ENCODE data around the gene AMER3. TPM values are rescaled to one million over a fixed set of nuclear protein-coding genes. Genes with fewer than 3 reads are reported as not detected.
"Not testable (repeated sequence)": the region's sequence is repeated elsewhere in the genome, so short reads cannot be mapped to it uniquely, and the experiment has no call there.

Gene AMER3
- total and polyA plus RNA-seq, 2 of the 8 experiments (the other 6 are each of a cell fraction or from before 2014, with no cell fraction given) = 0.15 to 0.19 TPM

GRCh38 chr2:130755256-130756052, at the start of gene AMER3 (continued):
- TF ChIP-seq, protein P1, sequence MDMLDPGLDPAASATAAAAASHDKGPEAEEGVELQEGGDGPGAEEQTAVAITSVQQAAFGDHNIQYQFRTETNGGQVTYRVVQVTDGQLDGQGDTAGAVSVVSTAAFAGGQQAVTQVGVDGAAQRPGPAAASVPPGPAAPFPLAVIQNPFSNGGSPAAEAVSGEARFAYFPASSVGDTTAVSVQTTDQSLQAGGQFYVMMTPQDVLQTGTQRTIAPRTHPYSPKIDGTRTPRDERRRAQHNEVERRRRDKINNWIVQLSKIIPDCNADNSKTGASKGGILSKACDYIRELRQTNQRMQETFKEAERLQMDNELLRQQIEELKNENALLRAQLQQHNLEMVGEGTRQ (IDR thresholded peaks at IDR 0.05; ENCODE audit: low read length) = no peak
- TF ChIP-seq TCF12 (IDR thresholded peaks at IDR 0.05; ENCODE audit: low read depth, low read length) = 0 out of 2 replicates have a peak, but pooled peaks have one; percentile 14
- TF ChIP-seq ZNF274 (IDR thresholded peaks at IDR 0.05; ENCODE audit: borderline replicate concordance, extremely low read depth, low read length) = no peak
- 0 out of 2 replicates have a peak, but pooled peaks have one; percentile 71 for TF ChIP-seq RBBP5 (IDR thresholded peaks at IDR 0.05; ENCODE audit: borderline replicate concordance, low read depth, low read length)
- 0 out of 2 replicates have a peak, but pooled peaks have one; percentile 14 for TF ChIP-seq TAF1 (IDR thresholded peaks at IDR 0.05; ENCODE audit: low read depth, low read length)

GRCh38 chr2:130714795-130715194, 40.5 kb upstream of the AMER3 start:
- H3K4me3 ChIP-seq (ENCODE audit: extremely low read depth in 1 of 4, insufficient read depth in 2 of 4, low read depth in 3 of 4, low read length in 4 of 4); H4K8ac ChIP-seq (ENCODE audit: extremely low read depth, insufficient read depth, low read length); POLR2A ChIA-PET (ENCODE audit: partially characterized antibody); H3K9me3 ChIP-seq (ENCODE audit: insufficient read depth in 2 of 2, low read depth in 1 of 2, low read length in 1 of 2); H4K20me1 ChIP-seq (replicated peaks in 1 of 2; ENCODE audit: control insufficient read depth in 1 of 2, insufficient read depth in 2 of 2, low read length in 2 of 2); H4K91ac ChIP-seq (replicated peaks; ENCODE audit: insufficient read length, low read length); H3K14ac ChIP-seq (ENCODE audit: insufficient read length); DNase-seq (ENCODE audit: low read depth in 1 of 2, low spot score in 2 of 2); H3K4ac ChIP-seq (replicated peaks; ENCODE audit: insufficient read length, low read depth, low read length); H2AFZ ChIP-seq (ENCODE audit: low read length); H3K23ac ChIP-seq (ENCODE audit: insufficient read length); FAIRE-seq; H3K27ac ChIP-seq (ENCODE audit: low read depth, low read length); H4K5ac ChIP-seq (ENCODE audit: insufficient read length, low read depth, low read length); H3K9ac ChIP-seq (replicated peaks in 1 of 4; ENCODE audit: extremely low read depth in 1 of 4, low read depth in 3 of 4, low read length in 3 of 4); H2AK5ac ChIP-seq (ENCODE audit: low read depth, low read length); H3K36me3 ChIP-seq (ENCODE audit: control insufficient read depth in 2 of 4, insufficient read depth in 4 of 4, low read length in 3 of 4); H2BK12ac ChIP-seq (ENCODE audit: low read depth, low read length); H3K79me2 ChIP-seq (ENCODE audit: control insufficient read depth in 1 of 2, insufficient read depth in 2 of 2, low read length in 2 of 2); CTCF ChIA-PET (ENCODE audit: partially characterized antibody); H2BK15ac ChIP-seq (ENCODE audit: low read length); H2BK20ac ChIP-seq (ENCODE audit: low read length); H3K4me1 ChIP-seq (replicated peaks in 1 of 4; ENCODE audit: control insufficient read depth in 3 of 4, insufficient read depth in 4 of 4, low read length in 3 of 4); H3K4me2 ChIP-seq (ENCODE audit: insufficient read depth in 1 of 2, low read depth in 2 of 2, low read length in 2 of 2); H3K79me1 ChIP-seq (ENCODE audit: low read depth, low read length); H3K23me2 ChIP-seq (ENCODE audit: low read depth, low read length); H3K56ac ChIP-seq (replicated peaks; ENCODE audit: insufficient read length, low read depth, low read length); H3K27me3 ChIP-seq (replicated peaks in 1 of 4; ENCODE audit: control insufficient read depth in 3 of 4, extremely low read depth in 1 of 4, insufficient read depth in 3 of 4, low read length in 3 of 4); H2BK120ac ChIP-seq (replicated peaks; ENCODE audit: low read depth, low read length); H3K18ac ChIP-seq (ENCODE audit: extremely low read depth, low read length); H2BK5ac ChIP-seq (ENCODE audit: low read depth, low read length): not testable (repeated sequence)
- no CpG with 5 or more reads among the region's 2 CpGs for WGBS, 2 experiments (ENCODE audit: extremely low coverage in 1 of 2, insufficient coverage in 1 of 2, insufficient read length in 1 of 2, insufficient replicate concordance in 2 of 2, low coverage in 1 of 2, low lambda C conversion rate in 2 of 2, missing lambda C conversion rate in 1 of 2)

Data from H1 (cell line).